GM21619 (cell line): ENCODE results near the gene UNC45B.
"Not testable (repeated sequence)": the region's sequence is repeated elsewhere in the genome, so short reads cannot be mapped to it uniquely, and the experiment has no call there.

Experiments
- ATAC-seq: cut with Tn5 transposase; IDR thresholded peaks from one replicate; pipeline ENCODE4 v1.9.1; 2021; ENCODE audit not compliant: unreplicated experiment

The UNC45B gene

GRCh38 chr17:35214192-35214591 is 66.6 kb downstream of the UNC45B start:
- ATAC-seq, result no peak

- no peak for ATAC-seq
Measured at GRCh38 chr17:35214631-35215273, 67.1 kb downstream of the UNC45B start.

- no peak for ATAC-seq
Measured at GRCh38 chr17:35217107-35217506, 69.5 kb downstream of the UNC45B start.

GRCh38 chr17:35218915-35219314 is 71.3 kb downstream of the UNC45B start:
- ATAC-seq, result no peak

GRCh38 chr17:35222452-35222851 is 74.8 kb downstream of the UNC45B start:
- ATAC-seq, result no peak

- ATAC-seq, result no peak
Measured at GRCh38 chr17:35224436-35224835, 76.8 kb downstream of the UNC45B start.

- ATAC-seq, result no peak
Measured at GRCh38 chr17:35227546-35227945, 79.9 kb downstream of the UNC45B start.

GRCh38 chr17:35229638-35230037 is 82.0 kb downstream of the UNC45B start:
- no peak for ATAC-seq

GRCh38 chr17:35234315-35234714 is 86.7 kb downstream of the UNC45B start:
- not testable (repeated sequence) for ATAC-seq

GRCh38 chr17:35235289-35235688 is 87.7 kb downstream of the UNC45B start:
- ATAC-seq, result no peak

GRCh38 chr17:35235917-35236316 is 88.3 kb downstream of the UNC45B start:
- ATAC-seq, result no peak

- no peak for ATAC-seq
Measured at GRCh38 chr17:35236821-35237220, 89.2 kb downstream of the UNC45B start.

GRCh38 chr17:35238821-35239220 is 91.2 kb downstream of the UNC45B start:
- ATAC-seq, result no peak
